Measurements from ENCODE around the gene WDR13.

GRCh38 chrX:48560681-48561080 lies 36.6 kb upstream of the WDR13 start:
- TF ChIP-seq CTCF (IDR thresholded peaks at IDR 0.05), result no peak
- TF ChIP-seq YY1 (IDR thresholded peaks at IDR 0.05; ENCODE audit: low read depth), result no peak
- no peak for TF ChIP-seq MXI1 (IDR thresholded peaks at IDR 0.05; ENCODE audit: low read depth, low read length)
